Astrocyte of the cerebellum (primary cell): Measurements from ENCODE around the gene CNGB1.

Experiments used
- DNase-seq: peaks from one replicate; pipeline ENCODE4 v3.0.0-alpha.2; 2011; ENCODE audit warnings: low read depth
- H3K4me3 ChIP-seq: 2 replicates; pipeline ENCODE4 v1.5.1; 2011; ENCODE audit warnings: mild to moderate bottlenecking, low read depth, low read length, moderate library complexity
- in situ Hi-C: cut with HindIII; loops from 2 replicates; pipeline ENCODE4 v1.10.0; 2017; ENCODE audit warnings: low sequenced_read_pairs
- TF ChIP-seq, protein P1 (sequence below): IDR thresholded peaks from 2 replicates; pipeline ENCODE4 v1.5.1; 2012; ENCODE audit warnings: low read length, low read depth, moderate library complexity, mild to moderate bottlenecking; ENCODE audit errors: missing control alignments

The CNGB1 gene

DNA sequence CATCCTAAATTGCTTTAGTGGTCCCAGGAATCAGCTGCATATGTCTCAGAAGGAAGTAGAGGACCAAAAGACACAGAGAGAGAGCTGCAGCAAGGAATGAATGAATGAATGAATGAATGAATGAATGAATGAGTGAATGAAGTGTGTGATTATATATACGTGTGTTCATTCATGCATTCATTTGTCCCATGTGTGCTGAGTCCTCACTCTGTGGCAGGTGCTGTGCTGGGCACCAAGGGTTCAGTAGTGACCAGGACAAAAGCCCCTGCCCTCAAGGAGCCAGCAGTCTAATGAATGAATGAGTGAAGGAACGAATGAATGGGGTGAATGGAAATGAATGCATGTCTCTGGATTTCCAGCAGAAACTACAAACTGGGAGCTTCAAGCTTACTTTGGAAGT, 9.4 kb downstream of the CNGB1 start:
- no peak for DNase-seq
- TF ChIP-seq, protein P1, sequence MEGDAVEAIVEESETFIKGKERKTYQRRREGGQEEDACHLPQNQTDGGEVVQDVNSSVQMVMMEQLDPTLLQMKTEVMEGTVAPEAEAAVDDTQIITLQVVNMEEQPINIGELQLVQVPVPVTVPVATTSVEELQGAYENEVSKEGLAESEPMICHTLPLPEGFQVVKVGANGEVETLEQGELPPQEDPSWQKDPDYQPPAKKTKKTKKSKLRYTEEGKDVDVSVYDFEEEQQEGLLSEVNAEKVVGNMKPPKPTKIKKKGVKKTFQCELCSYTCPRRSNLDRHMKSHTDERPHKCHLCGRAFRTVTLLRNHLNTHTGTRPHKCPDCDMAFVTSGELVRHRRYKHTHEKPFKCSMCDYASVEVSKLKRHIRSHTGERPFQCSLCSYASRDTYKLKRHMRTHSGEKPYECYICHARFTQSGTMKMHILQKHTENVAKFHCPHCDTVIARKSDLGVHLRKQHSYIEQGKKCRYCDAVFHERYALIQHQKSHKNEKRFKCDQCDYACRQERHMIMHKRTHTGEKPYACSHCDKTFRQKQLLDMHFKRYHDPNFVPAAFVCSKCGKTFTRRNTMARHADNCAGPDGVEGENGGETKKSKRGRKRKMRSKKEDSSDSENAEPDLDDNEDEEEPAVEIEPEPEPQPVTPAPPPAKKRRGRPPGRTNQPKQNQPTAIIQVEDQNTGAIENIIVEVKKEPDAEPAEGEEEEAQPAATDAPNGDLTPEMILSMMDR, result no peak
- H3K4me3 ChIP-seq, result no peak overlapping the region
- in situ Hi-C loops, result no loop called here

DNA sequence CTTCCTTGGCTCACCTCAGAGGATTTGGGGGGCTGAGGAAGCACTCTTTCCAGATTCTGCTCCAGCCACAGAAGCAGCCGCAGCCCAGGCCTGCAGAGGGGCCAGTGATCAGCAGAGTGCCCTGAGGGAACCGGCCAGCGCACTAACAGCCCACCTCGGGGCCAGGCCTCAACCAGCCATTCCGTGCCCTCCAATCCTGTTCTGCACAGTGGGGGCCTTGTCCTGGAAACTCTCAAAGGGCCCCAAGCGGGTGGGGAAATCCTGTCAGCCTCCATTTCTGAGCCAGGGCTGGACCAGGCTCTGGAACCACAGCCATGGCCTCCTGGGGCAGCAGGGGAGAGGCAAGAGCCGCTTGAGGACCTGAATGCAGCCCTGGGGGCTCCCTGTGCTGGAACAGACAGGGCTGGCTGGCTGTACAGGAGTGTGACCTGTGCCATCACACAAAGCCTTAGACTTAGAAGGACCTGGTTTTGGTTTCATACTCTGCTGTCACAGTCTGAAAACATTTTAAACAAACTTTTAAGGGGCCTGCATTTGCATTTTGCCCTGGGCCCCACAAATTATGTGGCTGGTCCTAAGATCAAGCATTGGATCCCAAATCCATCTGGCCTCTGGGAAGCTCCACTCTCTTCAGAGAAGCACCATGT, 10.0 kb downstream of the CNGB1 start:
- DNase-seq, result no peak
- in situ Hi-C loops, result no loop called here
- TF ChIP-seq, protein P1, result no peak
- no peak overlapping the region for H3K4me3 ChIP-seq

DNA sequence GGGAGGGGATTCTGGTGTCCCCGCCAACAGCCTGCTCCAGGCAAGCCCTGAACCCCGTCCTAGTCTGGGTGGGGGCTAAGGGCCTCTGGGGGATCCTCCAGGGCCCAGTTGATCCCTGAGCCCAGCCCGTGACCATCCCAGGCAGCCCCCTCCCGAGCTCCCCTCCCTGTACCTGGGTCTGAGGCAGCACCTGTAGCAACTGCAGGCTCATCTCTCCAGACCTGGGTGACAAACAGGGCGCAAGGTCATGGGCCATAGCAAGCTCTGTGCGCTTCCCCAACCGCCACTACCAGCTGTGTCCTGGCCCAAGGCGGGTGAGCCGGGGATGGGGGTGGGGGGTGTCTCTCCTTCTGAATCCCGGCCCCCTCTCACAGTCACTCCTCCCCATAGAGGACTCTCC, 10.6 kb downstream of the CNGB1 start:
- DNase-seq, result no peak
- in situ Hi-C loops, result no loop called here
- no peak overlapping the region for H3K4me3 ChIP-seq
- TF ChIP-seq, protein P1, result no peak

DNA sequence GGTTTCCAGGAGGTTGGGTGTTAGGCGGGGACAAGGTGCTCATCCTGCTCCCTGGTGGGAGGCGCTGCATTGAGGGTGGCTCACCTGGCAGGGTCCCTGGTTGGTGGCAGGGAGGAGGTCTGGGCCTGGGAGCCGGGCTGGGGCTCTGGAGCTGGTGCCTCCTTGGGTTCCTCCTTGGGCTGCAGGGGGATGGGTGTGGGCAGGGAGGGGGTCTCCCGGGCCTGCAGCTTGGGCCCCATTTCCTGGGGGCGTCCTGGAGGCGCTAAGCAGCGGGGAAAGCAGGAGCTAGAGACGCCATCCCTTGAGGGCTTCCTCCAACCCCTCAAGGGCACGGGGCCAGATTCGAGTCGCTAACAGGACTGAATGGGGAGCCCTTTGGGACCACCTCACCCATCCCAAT, 11.1 kb downstream of the CNGB1 start:
- H3K4me3 ChIP-seq, result no peak overlapping the region
- in situ Hi-C loops, result no loop called here
- no peak for DNase-seq
- TF ChIP-seq, protein P1, result no peak

DNA sequence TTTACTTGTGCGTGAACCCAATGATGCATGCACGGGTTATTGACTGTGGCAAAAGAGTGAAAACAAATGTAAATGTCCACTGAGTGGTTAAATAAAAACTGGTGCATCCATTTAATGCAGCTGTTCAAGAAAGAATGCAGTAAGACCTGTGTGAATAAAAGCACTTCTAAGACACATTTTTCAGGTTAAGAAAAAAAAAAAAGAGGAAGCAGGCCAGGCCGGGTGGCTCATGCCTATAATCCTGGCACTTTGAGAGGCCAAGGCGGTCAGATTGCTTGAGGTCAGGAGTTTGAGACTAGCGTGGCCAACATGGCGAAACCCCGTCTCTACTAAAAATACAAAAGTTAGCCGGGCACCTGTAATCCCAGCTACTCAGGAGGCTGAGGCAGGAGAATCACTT, 11.8 kb downstream of the CNGB1 start:
- TF ChIP-seq, protein P1, result no peak
- in situ Hi-C loops, result no loop called here

DNA sequence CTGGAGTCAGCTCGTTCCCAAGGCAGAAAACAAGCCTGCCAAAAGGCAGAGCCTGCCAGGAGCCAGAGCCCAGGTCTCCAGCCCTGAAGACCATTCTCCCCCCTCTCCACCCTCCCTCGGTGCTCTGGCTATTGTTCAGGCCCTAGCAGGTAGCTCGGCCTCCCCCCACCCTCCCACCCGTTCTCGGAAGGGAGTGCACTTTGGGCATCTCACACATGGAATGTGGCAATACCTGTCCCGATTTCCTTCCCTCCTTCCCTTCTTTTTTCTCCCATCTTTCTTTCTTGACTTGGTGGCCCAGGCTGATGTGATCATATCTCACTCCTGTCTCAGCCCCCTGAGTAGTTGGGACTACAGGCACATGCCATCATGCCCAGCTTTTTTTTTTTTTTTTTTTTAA, 12.4 kb downstream of the CNGB1 start:
- in situ Hi-C loops, result no loop called here
- DNase-seq, result no peak
- TF ChIP-seq, protein P1, result no peak
- H3K4me3 ChIP-seq, result no peak overlapping the region

More for the DNA sequence above, 11.8 kb downstream of the CNGB1 start:
- DNase-seq, result no peak
- no peak overlapping the region for H3K4me3 ChIP-seq
